OCI-LY1 (cell line): ENCODE results near the gene RTL1.

Experiments used
- H2AFZ ChIP-seq: fragments of 200-600 bp; sonication (generic), shearing (Covaris generic); 2 replicates; pipeline ENCODE4 v1.6.0; 2014; ENCODE audit warnings: antibody characterized with exemption, mild to moderate bottlenecking, low read length
- H3F3A ChIP-seq: fragments of 200-600 bp; sonication (generic), shearing (Covaris generic); 2 replicates; pipeline ENCODE4 v1.6.0; 2014; ENCODE audit warnings: mild to moderate bottlenecking, antibody characterized with exemption, low read length, moderate library complexity; ENCODE audit not compliant: insufficient read depth
- H3K27ac ChIP-seq: fragments of 200-600 bp; sonication (generic); 2 replicates; pipeline ENCODE4 v1.5.1; 2014; ENCODE audit warnings: low read length, mixed run types, mild to moderate bottlenecking, low read depth; ENCODE audit not compliant: poor library complexity, severe bottlenecking
- H3K27me3 ChIP-seq: fragments of 200-600 bp; sonication (generic); 2 replicates; pipeline ENCODE4 v1.6.0; 2014; ENCODE audit warnings: antibody characterized with exemption, mild to moderate bottlenecking, low read length, moderate library complexity; ENCODE audit not compliant: insufficient read depth
- H3K36me3 ChIP-seq: fragments of 200-600 bp; sonication (generic); 2 replicates; pipeline ENCODE4 v1.6.1; 2014; ENCODE audit warnings: mild to moderate bottlenecking, antibody characterized with exemption, low read length, moderate library complexity, mixed read lengths; ENCODE audit not compliant: insufficient read depth
- H3K4me1 ChIP-seq: fragments of 200-600 bp; sonication (generic); 2 replicates; pipeline ENCODE4 v1.5.1; 2014; ENCODE audit warnings: mild to moderate bottlenecking, low read length, moderate library complexity; ENCODE audit not compliant: insufficient read depth, severe bottlenecking
- H3K4me2 ChIP-seq: fragments of 200-600 bp; sonication (generic), shearing (Covaris generic); 2 replicates; pipeline ENCODE4 v1.6.1; 2014; ENCODE audit warnings: low read length
- H3K4me3 ChIP-seq: fragments of 200-600 bp; sonication (generic); 2 replicates; pipeline ENCODE4 v1.5.1; 2014; ENCODE audit warnings: low read length, low read depth, mild to moderate bottlenecking, mixed read lengths; ENCODE audit not compliant: poor library complexity, severe bottlenecking
- H3K79me2 ChIP-seq: fragments of 200-600 bp; shearing (Covaris generic); 2 replicates; pipeline ENCODE4 v1.6.1; 2016; ENCODE audit warnings: mixed run types, low read length, mixed read lengths; ENCODE audit not compliant: insufficient read depth
- H3K9ac ChIP-seq: fragments of 200-600 bp; sonication (generic), shearing (Covaris generic); 2 replicates; pipeline ENCODE4 v1.6.1; 2014; ENCODE audit warnings: mild to moderate bottlenecking, low read length, mixed read lengths
- H3K9me2 ChIP-seq: fragments of 200-600 bp; sonication (generic), shearing (Covaris generic); 2 replicates; pipeline ENCODE4 v1.6.1; 2014; ENCODE audit warnings: low read depth, mild to moderate bottlenecking, low read length, mixed read lengths
- H3K9me3 ChIP-seq: fragments of 200-600 bp; shearing (Covaris generic); 2 replicates; pipeline ENCODE4 v1.6.1; 2014; ENCODE audit warnings: low read length, mixed read lengths
- H4K20me1 ChIP-seq: fragments of 200-600 bp; sonication (generic), shearing (Covaris generic); 2 replicates; pipeline ENCODE4 v1.6.0; 2016; ENCODE audit warnings: mild to moderate bottlenecking, low read length; ENCODE audit not compliant: insufficient read depth
- CTCF ChIP-seq: fragments of 200-600 bp; sonication (generic), shearing (Covaris generic); IDR thresholded peaks from 2 replicates; pipeline ENCODE4 v1.5.1; 2017; ENCODE audit warnings: mild to moderate bottlenecking, antibody characterized with exemption, low read length, moderate library complexity, mixed read lengths
- EZH2 ChIP-seq: fragments of 200-600 bp; sonication (generic), shearing (Covaris generic); IDR thresholded peaks from 2 replicates; pipeline ENCODE4 v1.8.0; 2017; ENCODE audit warnings: borderline replicate concordance, mixed run types, mild to moderate bottlenecking, antibody characterized with exemption, low read length, moderate library complexity, mixed read lengths

RTL1 gene

GRCh38 chr14:100893228-100893601, 10.3 kb downstream of the RTL1 start:
- no peak overlapping the region for H3K9ac ChIP-seq
- no peaks in the 10 kb centered on the region for H3K4me1 ChIP-seq
- no peak overlapping the region for H3K4me2 ChIP-seq
- H3K4me3 ChIP-seq = no peak overlapping the region
- no peaks in the 10 kb centered on the region for H3K79me2 ChIP-seq
- H3F3A ChIP-seq = no peaks in the 10 kb centered on the region
- H3K36me3 ChIP-seq = no peaks in the 10 kb centered on the region
- TF ChIP-seq EZH2 (no peak), CTCF (no peak)
- no peak overlapping the region for H2AFZ ChIP-seq
- no peak overlapping the region for H3K27ac ChIP-seq
- H4K20me1 ChIP-seq = no peaks in the 10 kb centered on the region
- H3K9me2 ChIP-seq = no peaks in the 10 kb centered on the region
- no peaks in the 10 kb centered on the region for H3K27me3 ChIP-seq
- H3K9me3 ChIP-seq = no peaks in the 10 kb centered on the region

GRCh38 chr14:100892496-100893227, 10.9 kb downstream of the RTL1 start:
- Histone ChIP-seq H3K27me3 (no peaks in the 10 kb centered on the region), H3K4me3 (no peak overlapping the region), H3K79me2 (no peaks in the 10 kb centered on the region), H2AFZ (no peak overlapping the region), H3K27ac (no peak overlapping the region), H3F3A (no peaks in the 10 kb centered on the region), H3K4me2 (no peak overlapping the region), H3K9me3 (no peaks in the 10 kb centered on the region), H3K9ac (no peak overlapping the region), H4K20me1 (no peaks in the 10 kb centered on the region), H3K4me1 (no peaks in the 10 kb centered on the region), H3K36me3 (no peaks in the 10 kb centered on the region), H3K9me2 (no peaks in the 10 kb centered on the region)
- TF ChIP-seq EZH2 = no peak
- TF ChIP-seq CTCF = no peak

- no peaks in the 10 kb centered on the region for H3K9me3 ChIP-seq
- no peaks in the 10 kb centered on the region for H3K36me3 ChIP-seq
- H3K4me3 ChIP-seq = no peak overlapping the region
- H3F3A ChIP-seq = no peaks in the 10 kb centered on the region
- no peaks in the 10 kb centered on the region for H4K20me1 ChIP-seq
- no peaks in the 10 kb centered on the region for H3K9me2 ChIP-seq
- TF ChIP-seq EZH2 (no peak), CTCF (no peak)
- H3K79me2 ChIP-seq = no peaks in the 10 kb centered on the region
- H2AFZ ChIP-seq = no peak overlapping the region
- H3K27me3 ChIP-seq = no peaks in the 10 kb centered on the region
- no peak overlapping the region for H3K27ac ChIP-seq
- no peak overlapping the region for H3K9ac ChIP-seq
- no peaks in the 10 kb centered on the region for H3K4me1 ChIP-seq
- no peak overlapping the region for H3K4me2 ChIP-seq
These were observed 11.7 kb downstream of the RTL1 start for GRCh38 chr14:100891501-100892445.
